Gastrocnemius medialis (tissue), 4 donors: Measurements from ENCODE around the gene MACROD1.

Experiments used
- CTCF ChIP-seq, 5 experiments: fragments of 450-650 bp in 3 of 5; fragments of 200-600 bp in 2 of 5; sonication (generic) in 2 of 5; IDR thresholded peaks in 4 of 5; conservative IDR thresholded peaks in 1 of 5; 1 replicate in 4 of 5; 2 replicates in 1 of 5; pipeline ENCODE4 v1.5.1; 2016 to 2019; ENCODE audit warnings: antibody characterized with exemption in 5 of 5, mild to moderate bottlenecking in 3 of 5, moderate library complexity in 3 of 5
- POLR2A ChIP-seq, 2 donors: fragments of 450-650 bp; IDR thresholded peaks; one replicate each; pipeline ENCODE4 v1.6.1; 2017; ENCODE audit warnings: antibody characterized with exemption in 2 of 2, mild to moderate bottlenecking in 2 of 2, moderate library complexity in 2 of 2

- TF ChIP-seq CTCF (IDR thresholded peaks at IDR 0.05 in 4 of 5, conservative IDR thresholded peaks at IDR 0.05 in 1 of 5), result no peak
- no peak for TF ChIP-seq POLR2A (IDR thresholded peaks at IDR 0.05)
These were observed 43.1 kb upstream of the MACROD1 start for GRCh38 chr11:64208796-64209562.
